Gastrocnemius medialis (tissue), 4 donors: ENCODE results near the gene BAHCC1. TPM values are rescaled to one million over a fixed set of nuclear protein-coding genes. Genes with fewer than 3 reads are reported as not detected.

Source experiments
- ATAC-seq, 2 donors: fragments of 150-250 bp; one replicate each; pipeline ENCODE4 v1.9.1; 2016
- DNase-seq, 2 donors: peaks; one replicate each; pipeline ENCODE4 v3.0.0-alpha.2; 2019
- H3K27ac ChIP-seq, 4 donors: fragments of 200-600 bp; sonication (generic); 1 replicate in 1 of 4; 2 replicates in 3 of 4; pipeline ENCODE4 v1.5.1; 2016 to 2018; ENCODE audit warnings: mild to moderate bottlenecking in 2 of 4, moderate library complexity in 1 of 4
- H3K27me3 ChIP-seq, 3 donors: fragments of 200-600 bp; sonication (generic) in 2 of 3; 1 replicate in 1 of 3; 2 replicates in 2 of 3; pipeline versions ENCODE4 v1.5.1 to v1.6.0; 2016 to 2019; ENCODE audit warnings: mild to moderate bottlenecking in 1 of 3, moderate library complexity in 1 of 3
- H3K36me3 ChIP-seq, 2 donors: fragments of 200-600 bp; sonication (generic) in 1 of 2; one replicate each; pipeline ENCODE4 v1.5.1; 2017 to 2018
- H3K4me1 ChIP-seq, 2 donors: fragments of 200-600 bp; sonication (generic) in 1 of 2; one replicate each; pipeline ENCODE4 v1.5.1; 2016 to 2017; ENCODE audit warnings: mild to moderate bottlenecking in 2 of 2
- H3K4me3 ChIP-seq, 4 donors: fragments of 200-600 bp; sonication (generic) in 3 of 4; 1 replicate in 1 of 4; 2 replicates in 3 of 4; pipeline ENCODE4 v1.5.1; 2016 to 2019; ENCODE audit warnings: mild to moderate bottlenecking in 2 of 4
- H3K9me3 ChIP-seq, 3 donors: fragments of 200-600 bp; sonication (generic) in 2 of 3; 1 replicate in 1 of 3; 2 replicates in 2 of 3; pipeline ENCODE4 v1.5.1; 2016 to 2019
- POLR2A ChIP-seq, 2 donors: fragments of 450-650 bp; IDR thresholded peaks; one replicate each; pipeline ENCODE4 v1.6.1; 2017; ENCODE audit warnings: antibody characterized with exemption in 2 of 2, mild to moderate bottlenecking in 2 of 2, moderate library complexity in 2 of 2
- in situ Hi-C, 4 donors: fragments of 200-750 bp; cut with MboI; loops; one replicate each; pipeline versions ENCODE4 v1.15.0 to v1.8.0; 2017; ENCODE audit warnings: low sequenced_read_pairs in 4 of 4
- intact Hi-C: fragments of 100-400 bp; cut with DNase I; formaldehyde crosslinking; loops from one replicate; pipeline ENCODE4 v1.15.1; 2023; ENCODE audit warnings: low total_unique reads
- total RNA-seq, 4 donors: library from RNA; depleted of rRNA; stranded (reverse); fragments of >200 nt; gene quantifications; one replicate each; pipeline versions ENCODE4 v1.1.0 to v1.2.3, GENCODE V29; 2016
- TF ChIP-seq, protein P1 (sequence below), 5 experiments: fragments of 450-650 bp in 3 of 5; fragments of 200-600 bp in 2 of 5; sonication (generic) in 2 of 5; IDR thresholded peaks in 4 of 5; conservative IDR thresholded peaks in 1 of 5; 1 replicate in 4 of 5; 2 replicates in 1 of 5; pipeline ENCODE4 v1.5.1; 2016 to 2019; ENCODE audit warnings: antibody characterized with exemption in 5 of 5, mild to moderate bottlenecking in 3 of 5, moderate library complexity in 3 of 5

The BAHCC1 gene
- total RNA-seq, 4 donors from 2014 or later = 2.5 to 8.4 (median 5.8) TPM

DNA sequence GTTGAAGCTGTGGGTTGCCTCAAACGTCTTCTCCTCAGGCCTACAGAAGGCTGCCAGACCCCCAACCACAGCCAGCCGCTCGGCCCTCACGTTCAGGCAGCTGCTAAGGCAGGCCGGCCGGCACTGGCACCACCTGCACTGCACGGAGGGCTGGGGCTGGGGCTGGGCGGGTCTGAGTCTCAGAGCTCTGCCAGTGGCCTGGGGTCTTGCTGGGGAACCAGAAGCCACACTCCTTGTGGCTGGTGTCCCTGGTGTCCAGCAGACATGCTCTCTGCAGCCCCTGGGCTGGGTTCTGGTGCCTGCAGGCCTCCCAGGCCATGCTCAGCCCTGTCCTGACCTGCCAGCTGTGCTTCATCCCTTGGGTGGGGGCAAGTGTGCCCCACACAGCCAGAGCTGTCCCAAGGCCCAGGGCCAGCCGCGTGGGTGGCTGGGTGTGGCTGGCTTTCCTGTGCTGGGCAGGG is 42.0 kb downstream of the BAHCC1 start:
- ATAC-seq (no peak), DNase-seq (no peak)
- H3K4me1 ChIP-seq = peaks cover 7 to 20% of the 10 kb centered on the region in 2 donors
- H3K27me3 ChIP-seq = no peaks in the 10 kb centered on the region
- intact Hi-C loops (no loop called here), in situ Hi-C loops (no loop called here)
- H3K9me3 ChIP-seq = no peaks in the 10 kb centered on the region
- no peaks in the 10 kb centered on the region for H3K36me3 ChIP-seq
- H3K27ac ChIP-seq = peak overlapping the region; percentile 60 to 78 (median 76)
- TF ChIP-seq, protein P1, sequence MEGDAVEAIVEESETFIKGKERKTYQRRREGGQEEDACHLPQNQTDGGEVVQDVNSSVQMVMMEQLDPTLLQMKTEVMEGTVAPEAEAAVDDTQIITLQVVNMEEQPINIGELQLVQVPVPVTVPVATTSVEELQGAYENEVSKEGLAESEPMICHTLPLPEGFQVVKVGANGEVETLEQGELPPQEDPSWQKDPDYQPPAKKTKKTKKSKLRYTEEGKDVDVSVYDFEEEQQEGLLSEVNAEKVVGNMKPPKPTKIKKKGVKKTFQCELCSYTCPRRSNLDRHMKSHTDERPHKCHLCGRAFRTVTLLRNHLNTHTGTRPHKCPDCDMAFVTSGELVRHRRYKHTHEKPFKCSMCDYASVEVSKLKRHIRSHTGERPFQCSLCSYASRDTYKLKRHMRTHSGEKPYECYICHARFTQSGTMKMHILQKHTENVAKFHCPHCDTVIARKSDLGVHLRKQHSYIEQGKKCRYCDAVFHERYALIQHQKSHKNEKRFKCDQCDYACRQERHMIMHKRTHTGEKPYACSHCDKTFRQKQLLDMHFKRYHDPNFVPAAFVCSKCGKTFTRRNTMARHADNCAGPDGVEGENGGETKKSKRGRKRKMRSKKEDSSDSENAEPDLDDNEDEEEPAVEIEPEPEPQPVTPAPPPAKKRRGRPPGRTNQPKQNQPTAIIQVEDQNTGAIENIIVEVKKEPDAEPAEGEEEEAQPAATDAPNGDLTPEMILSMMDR (IDR thresholded peaks at IDR 0.05 in 4 of 5, conservative IDR thresholded peaks at IDR 0.05 in 1 of 5) = no peak
- TF ChIP-seq POLR2A (IDR thresholded peaks at IDR 0.05) = no peak
- H3K4me3 ChIP-seq = no peak overlapping the region

GRCh38 chr17:81438007-81438659 is 42.9 kb downstream of the BAHCC1 start:
- intact Hi-C loops (no loop called here), in situ Hi-C loops (no loop called here)
- no peaks in the 10 kb centered on the region for H3K9me3 ChIP-seq
- no peaks in the 10 kb centered on the region for H3K27me3 ChIP-seq
- DNase-seq (no peak), ATAC-seq (no peak)
- H3K4me3 ChIP-seq = no peak overlapping the region
- peaks cover 7 to 20% of the 10 kb centered on the region in 2 donors for H3K4me1 ChIP-seq
- no peak for TF ChIP-seq POLR2A (IDR thresholded peaks at IDR 0.05)
- TF ChIP-seq, protein P1 (IDR thresholded peaks at IDR 0.05 in 4 of 5, conservative IDR thresholded peaks at IDR 0.05 in 1 of 5) = no peak
- H3K36me3 ChIP-seq = no peaks in the 10 kb centered on the region
- no peak overlapping the region for H3K27ac ChIP-seq

GRCh38 chr17:81438688-81439087 is 43.4 kb downstream of the BAHCC1 start:
- peaks cover 7 to 19% of the 10 kb centered on the region in 2 donors for H3K4me1 ChIP-seq
- in situ Hi-C loops (no loop called here), intact Hi-C loops (no loop called here)
- H3K4me3 ChIP-seq = no peak overlapping the region
- no peak for DNase-seq
- H3K36me3 ChIP-seq = no peaks in the 10 kb centered on the region
- no peak overlapping the region for H3K27ac ChIP-seq
- no peaks in the 10 kb centered on the region for H3K27me3 ChIP-seq
- no peak for TF ChIP-seq POLR2A (IDR thresholded peaks at IDR 0.05)
- TF ChIP-seq, protein P1 (IDR thresholded peaks at IDR 0.05 in 4 of 5, conservative IDR thresholded peaks at IDR 0.05 in 1 of 5) = no peak
- H3K9me3 ChIP-seq = no peaks in the 10 kb centered on the region
- ATAC-seq = no peak

- H3K4me1 ChIP-seq = peaks cover 6 to 7% of the 10 kb centered on the region in 2 donors
- in situ Hi-C loops = no loop called here
Observed at GRCh38 chr17:81440051-81440471, 44.8 kb downstream of the BAHCC1 start.

More at GRCh38 chr17:81440051-81440471, 44.8 kb downstream of the BAHCC1 start:
- Histone ChIP-seq H3K4me3 (no peak overlapping the region), H3K36me3 (no peaks in the 10 kb centered on the region), H3K27ac (no peak overlapping the region), H3K9me3 (no peaks in the 10 kb centered on the region), H3K27me3 (no peaks in the 10 kb centered on the region)
- no peak for ATAC-seq
- intact Hi-C loops = no loop called here
- no peak for TF ChIP-seq POLR2A (IDR thresholded peaks at IDR 0.05)
- TF ChIP-seq, protein P1 (IDR thresholded peaks at IDR 0.05 in 4 of 5, conservative IDR thresholded peaks at IDR 0.05 in 1 of 5) = no peak
- DNase-seq = no peak
